Melanocyte of skin (primary cell): ENCODE results near the gene IL4. TPM values are rescaled to one million over a fixed set of nuclear protein-coding genes. Genes with fewer than 3 reads are reported as not detected.

Source experiments
- total RNA-seq, 2 donors: library from RNA; depleted of rRNA; stranded (reverse); fragments of >200 nt; gene quantifications; 2 replicates each; pipeline ENCODE4 v1.2.3, GENCODE V29; 2012

The IL4 gene
- not detected for total RNA-seq

DNA sequence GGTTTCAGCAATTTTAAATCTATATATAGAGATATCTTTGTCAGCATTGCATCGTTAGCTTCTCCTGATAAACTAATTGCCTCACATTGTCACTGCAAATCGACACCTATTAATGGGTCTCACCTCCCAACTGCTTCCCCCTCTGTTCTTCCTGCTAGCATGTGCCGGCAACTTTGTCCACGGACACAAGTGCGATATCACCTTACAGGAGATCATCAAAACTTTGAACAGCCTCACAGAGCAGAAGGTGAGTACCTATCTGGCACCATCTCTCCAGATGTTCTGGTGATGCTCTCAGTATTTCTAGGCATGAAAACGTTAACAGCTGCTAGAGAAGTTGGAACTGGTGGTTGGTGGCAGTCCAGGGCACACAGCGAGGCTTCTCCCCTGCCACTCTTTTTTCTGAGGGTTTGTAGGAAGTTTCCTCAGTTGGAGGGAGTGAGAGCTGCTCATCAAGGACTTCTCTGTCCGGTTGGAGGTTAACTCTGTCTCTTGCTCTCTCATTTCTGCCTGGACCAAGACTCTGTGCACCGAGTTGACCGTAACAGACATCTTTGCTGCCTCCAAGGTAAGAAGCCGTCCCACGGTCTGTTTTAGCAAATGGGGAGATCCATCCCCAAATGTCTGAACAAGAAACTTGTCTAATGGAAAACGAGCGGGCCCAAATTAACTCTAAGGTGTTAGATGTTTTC, at the start of gene IL4:
IL4 (plus strand) TSS at position 51 of the 692 bp plus-strand sequence; CDS start at position 113, 62 bp downstream.

DNA sequence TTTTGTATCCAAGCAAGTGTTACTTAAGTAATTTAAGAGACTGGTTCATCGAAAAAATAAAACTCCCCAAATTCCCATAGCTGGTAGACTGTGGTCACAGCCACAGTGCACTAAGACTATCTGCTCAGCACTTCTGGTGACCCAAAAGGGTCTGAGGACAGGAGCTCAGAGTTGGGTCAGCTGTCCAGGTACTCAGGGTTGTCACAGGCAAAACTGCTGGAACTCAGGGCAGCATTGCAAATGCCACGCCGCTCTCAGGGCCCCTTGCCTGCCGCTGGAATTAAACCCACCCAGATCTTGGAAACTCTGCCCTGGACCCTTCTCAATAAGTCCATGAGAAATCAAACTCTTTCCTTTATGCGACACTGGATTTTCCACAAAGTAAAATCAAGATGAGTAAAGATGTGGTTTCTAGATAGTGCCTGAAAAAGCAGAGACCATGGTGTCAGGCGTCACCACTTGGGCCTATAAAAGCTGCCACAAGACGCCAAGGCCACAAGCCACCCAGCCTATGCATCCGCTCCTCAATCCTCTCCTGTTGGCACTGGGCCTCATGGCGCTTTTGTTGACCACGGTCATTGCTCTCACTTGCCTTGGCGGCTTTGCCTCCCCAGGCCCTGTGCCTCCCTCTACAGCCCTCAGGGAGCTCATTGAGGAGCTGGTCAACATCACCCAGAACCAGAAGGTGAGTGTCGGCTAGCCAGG, 16.0 kb upstream of the IL4 start, which contains the start of gene IL13:
IL13 (plus strand) TSS at position 498 of the 705 bp plus-strand sequence; CDS start at position 512, 14 bp downstream.

Other genes with a start within 250 kb of the IL4 start
- 10 to 100 TPM; 13.8 to 20.6 TPM for gene IRF1, start 183.2 kb upstream of the IL4 start, total RNA-seq
- gene IL5, start 130.5 kb upstream of the IL4 start, total RNA-seq: not detected
- 10 to 100 TPM in 1 of 2 donors, 1 to 10 TPM in 1; 8.7 to 28.9 TPM for gene RAD50, start 117.0 kb upstream of the IL4 start, total RNA-seq
- gene IL13, start 15.8 kb upstream of the IL4 start, total RNA-seq: not detected
- 10 to 100 TPM; 14.8 to 15.3 TPM for gene KIF3A, start 63.6 kb downstream of the IL4 start, total RNA-seq
- under 1 TPM in 1 of 2 donors, not detected in 1; under 0.01 TPM for gene CCNI2, start 73.4 kb downstream of the IL4 start, total RNA-seq
- gene SEPTIN8, start 103.2 kb downstream of the IL4 start, total RNA-seq: 10 to 100 TPM; 26.0 to 29.3 TPM
- gene SOWAHA, start 139.3 kb downstream of the IL4 start, total RNA-seq: not detected
- gene SHROOM1, start 156.7 kb downstream of the IL4 start, total RNA-seq: 1 to 10 TPM in 1 of 2 donors, under 1 TPM in 1; 1.00 to 4.1 TPM
- gene GDF9, start 192.5 kb downstream of the IL4 start, total RNA-seq: under 1 TPM; 0.33 to 0.34 TPM
- gene UQCRQ, start 192.7 kb downstream of the IL4 start, total RNA-seq: 100 to 1,000 TPM; 133 to 139 TPM
- gene LEAP2, start 199.7 kb downstream of the IL4 start, total RNA-seq: under 1 TPM in 1 of 2 donors, not detected in 1; 0.67 TPM